Neural progenitor cell (in vitro differentiated cells): ENCODE data around the gene ATP6V0E2. TPM values are rescaled to one million over a fixed set of nuclear protein-coding genes. Genes with fewer than 3 reads are reported as not detected.

Experiments
- DNase-seq: peaks from one replicate; pipeline ENCODE4 v3.0.0-alpha.2; 2016; ENCODE audit warnings: low spot score
- H2AFZ ChIP-seq: fragments of 200-600 bp; sonication (generic); replicated peaks from 2 replicates; pipeline ENCODE4 v1.6.1; 2016; ENCODE audit warnings: antibody characterized with exemption
- H3F3A ChIP-seq: fragments of 200-600 bp; sonication (generic); 2 replicates; pipeline ENCODE4 v1.6.1; 2016; ENCODE audit warnings: antibody characterized with exemption, low read depth
- H3K27ac ChIP-seq: fragments of 200-600 bp; sonication (generic); 2 replicates; pipeline ENCODE4 v1.5.1; 2016; ENCODE audit warnings: mild to moderate bottlenecking
- H3K27me3 ChIP-seq: fragments of 200-600 bp; sonication (generic); 2 replicates; pipeline ENCODE4 v1.6.1; 2016; ENCODE audit warnings: mild to moderate bottlenecking, moderate library complexity
- H3K36me3 ChIP-seq: fragments of 200-600 bp; sonication (generic); 2 replicates; pipeline ENCODE4 v1.5.1; 2016
- H3K4me1 ChIP-seq: fragments of 200-600 bp; sonication (generic); 2 replicates; pipeline ENCODE4 v1.6.1; 2016; ENCODE audit warnings: mixed run types
- H3K4me2 ChIP-seq: fragments of 200-600 bp; sonication (generic); 2 replicates; pipeline ENCODE4 v1.6.1; 2016
- H3K4me3 ChIP-seq: fragments of 200-600 bp; sonication (generic); 2 replicates; pipeline ENCODE4 v1.5.1; 2016
- H3K79me2 ChIP-seq: fragments of 200-600 bp; sonication (generic); 2 replicates; pipeline ENCODE4 v1.6.1; 2016; ENCODE audit warnings: low read depth
- H3K9ac ChIP-seq: fragments of 200-600 bp; sonication (generic); 2 replicates; pipeline ENCODE4 v1.6.1; 2016
- H3K9me3 ChIP-seq: fragments of 200-600 bp; sonication (generic); 2 replicates; pipeline ENCODE4 v1.5.1; 2016; ENCODE audit warnings: low read depth
- H4K20me1 ChIP-seq: fragments of 200-600 bp; sonication (generic); 2 replicates; pipeline ENCODE4 v1.6.1; 2016; ENCODE audit warnings: low read depth
- H3K27ac Mint-ChIP-seq: 3 replicates; pipeline ENCODE4 v1.8.0; 2021; ENCODE audit warnings: mixed read lengths
- H3K27me3 Mint-ChIP-seq: 2 replicates; pipeline ENCODE4 v1.8.0; 2022; ENCODE audit warnings: low read depth, mild to moderate bottlenecking, inconsistent platforms, moderate library complexity, mixed read lengths; ENCODE audit not compliant: insufficient read depth
- H3K36me3 Mint-ChIP-seq: 3 replicates; pipeline ENCODE4 v1.8.0; 2021; ENCODE audit warnings: mixed read lengths
- H3K4me1 Mint-ChIP-seq: 3 replicates; pipeline ENCODE4 v1.8.0; 2021; ENCODE audit warnings: mixed read lengths
- H3K4me3 Mint-ChIP-seq: 3 replicates; pipeline ENCODE4 v1.8.0; 2021; ENCODE audit warnings: mild to moderate bottlenecking, moderate library complexity, mixed read lengths
- H3K9me3 Mint-ChIP-seq: 3 replicates; pipeline ENCODE4 v1.8.0; 2020; ENCODE audit warnings: mixed read lengths
- EZH2 ChIP-seq: fragments of 200-600 bp; sonication (generic); IDR thresholded peaks from 2 replicates; pipeline ENCODE4 v1.6.1; 2017; ENCODE audit warnings: antibody characterized with exemption, mild to moderate bottlenecking, moderate library complexity
- EZH2phosphoT487 ChIP-seq: fragments of 200-600 bp; sonication (generic); IDR thresholded peaks from 2 replicates; pipeline ENCODE4 v1.6.1; 2017; ENCODE audit warnings: antibody characterized with exemption
- total RNA-seq: library from RNA; depleted of rRNA; stranded (reverse); fragments of >200 nt; gene quantifications from 2 replicates; pipeline ENCODE4 v1.2.3, GENCODE V29; 2015; ENCODE audit warnings: low replicate concordance
- TF ChIP-seq, protein P1 (sequence below): fragments of 200-600 bp; sonication (generic); IDR thresholded peaks from 2 replicates; pipeline ENCODE4 v1.5.1; 2017; ENCODE audit warnings: antibody characterized with exemption, mild to moderate bottlenecking

The ATP6V0E2 gene
- total RNA-seq, 1 donor from 2014 or later: 14.6 TPM

DNA sequence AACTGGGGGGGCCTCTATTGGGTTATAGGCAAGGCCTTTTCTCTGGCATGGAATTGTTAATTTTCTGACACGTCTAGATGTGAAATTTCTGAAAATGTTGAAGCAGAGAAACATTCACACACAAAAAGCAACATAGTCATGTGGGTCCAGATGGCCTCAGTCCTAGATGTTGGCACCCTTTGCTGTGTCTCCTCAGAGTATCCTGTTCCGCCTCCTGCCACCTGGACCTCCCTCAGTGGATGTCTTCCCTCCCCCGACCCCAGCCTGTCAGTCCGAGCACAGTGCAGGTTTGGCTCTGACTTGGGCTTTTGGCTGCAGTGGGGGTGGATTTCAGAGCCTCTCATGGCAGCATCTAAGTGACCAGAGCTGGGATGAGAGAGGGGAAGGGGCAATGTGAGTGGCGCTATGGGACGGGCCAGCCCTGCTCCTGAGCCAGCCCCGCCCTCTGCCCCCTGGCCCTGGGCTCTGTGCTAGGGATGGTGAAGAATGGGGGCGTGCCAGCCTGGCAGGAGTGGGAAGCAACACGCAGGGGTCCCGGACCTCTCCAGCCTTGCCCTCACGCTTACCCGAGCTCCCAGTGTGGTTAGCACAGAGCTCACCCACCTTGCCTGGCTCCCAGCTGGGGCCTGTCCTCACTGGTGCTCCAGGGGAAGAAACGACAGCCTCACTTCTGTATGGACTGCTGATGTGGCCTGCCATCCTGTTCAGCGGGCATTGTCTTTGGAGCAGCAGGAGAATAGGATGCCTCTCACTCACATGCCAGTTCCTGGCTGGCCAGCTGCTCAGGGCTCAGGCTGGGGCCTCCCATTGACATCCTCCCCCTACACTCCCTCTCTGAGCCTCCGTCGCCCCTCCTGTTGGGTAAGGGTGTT is 6.2 kb downstream of the ATP6V0E2 start:
- no peak overlapping the region for H3K4me2 ChIP-seq
- peaks cover 6% of the 10 kb centered on the region for H3K27me3 Mint-ChIP-seq
- H3K79me2 ChIP-seq: no peaks in the 10 kb centered on the region
- TF ChIP-seq, protein P1, sequence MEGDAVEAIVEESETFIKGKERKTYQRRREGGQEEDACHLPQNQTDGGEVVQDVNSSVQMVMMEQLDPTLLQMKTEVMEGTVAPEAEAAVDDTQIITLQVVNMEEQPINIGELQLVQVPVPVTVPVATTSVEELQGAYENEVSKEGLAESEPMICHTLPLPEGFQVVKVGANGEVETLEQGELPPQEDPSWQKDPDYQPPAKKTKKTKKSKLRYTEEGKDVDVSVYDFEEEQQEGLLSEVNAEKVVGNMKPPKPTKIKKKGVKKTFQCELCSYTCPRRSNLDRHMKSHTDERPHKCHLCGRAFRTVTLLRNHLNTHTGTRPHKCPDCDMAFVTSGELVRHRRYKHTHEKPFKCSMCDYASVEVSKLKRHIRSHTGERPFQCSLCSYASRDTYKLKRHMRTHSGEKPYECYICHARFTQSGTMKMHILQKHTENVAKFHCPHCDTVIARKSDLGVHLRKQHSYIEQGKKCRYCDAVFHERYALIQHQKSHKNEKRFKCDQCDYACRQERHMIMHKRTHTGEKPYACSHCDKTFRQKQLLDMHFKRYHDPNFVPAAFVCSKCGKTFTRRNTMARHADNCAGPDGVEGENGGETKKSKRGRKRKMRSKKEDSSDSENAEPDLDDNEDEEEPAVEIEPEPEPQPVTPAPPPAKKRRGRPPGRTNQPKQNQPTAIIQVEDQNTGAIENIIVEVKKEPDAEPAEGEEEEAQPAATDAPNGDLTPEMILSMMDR: no peak
- no peak for TF ChIP-seq EZH2phosphoT487
- no peak for TF ChIP-seq EZH2
- H3K4me3 Mint-ChIP-seq: no peak overlapping the region
- H3K36me3 Mint-ChIP-seq: peaks cover 5% of the 10 kb centered on the region
- H3K27me3 ChIP-seq: peaks cover 15% of the 10 kb centered on the region
- no peaks in the 10 kb centered on the region for H3K36me3 ChIP-seq
- no peak overlapping the region for H2AFZ ChIP-seq
- no peaks in the 10 kb centered on the region for H3F3A ChIP-seq
- peaks cover 10% of the 10 kb centered on the region for H3K4me1 ChIP-seq
- no peaks in the 10 kb centered on the region for H4K20me1 ChIP-seq
- no peak overlapping the region for H3K27ac Mint-ChIP-seq
- no peak overlapping the region for H3K4me3 ChIP-seq
- DNase-seq: no peak
- H3K9ac ChIP-seq: no peak overlapping the region
- no peaks in the 10 kb centered on the region for H3K9me3 Mint-ChIP-seq
- no peaks in the 10 kb centered on the region for H3K9me3 ChIP-seq
- H3K27ac ChIP-seq: no peak overlapping the region
- H3K4me1 Mint-ChIP-seq: peaks cover 36% of the 10 kb centered on the region

DNA sequence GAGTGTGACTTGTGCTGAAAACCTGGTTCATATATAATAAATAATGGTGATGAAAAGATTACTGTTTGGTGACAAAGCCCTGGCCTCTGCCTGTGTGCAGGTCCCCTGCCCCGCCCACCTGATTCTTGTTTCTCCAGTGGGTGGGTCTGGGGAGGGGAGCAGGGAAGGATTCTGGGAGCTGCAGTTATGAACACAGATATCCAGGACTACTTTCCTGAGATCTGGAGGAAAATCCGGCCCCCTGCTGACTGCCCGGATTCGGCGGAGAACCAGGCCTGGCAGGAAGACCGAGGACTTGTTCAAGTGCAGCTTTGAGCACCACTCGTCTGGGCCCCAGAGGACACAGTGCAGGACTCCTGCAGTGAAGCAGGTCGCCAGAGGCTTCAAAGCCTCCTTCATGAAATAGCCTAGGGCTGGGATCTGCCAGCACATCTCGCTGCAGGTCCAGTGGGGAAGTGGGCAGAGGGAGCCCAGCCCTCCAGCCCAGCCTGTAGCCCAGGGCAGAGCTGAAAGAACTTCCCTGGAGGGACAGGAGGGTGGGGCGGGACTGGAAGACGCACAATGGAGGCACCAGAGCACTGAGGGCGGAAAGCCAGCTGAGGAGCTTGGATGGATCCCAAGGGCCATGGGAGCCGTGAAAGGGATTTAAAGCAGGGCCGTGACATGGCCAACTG is 7.0 kb downstream of the ATP6V0E2 start:
- no peak overlapping the region for H2AFZ ChIP-seq
- peaks cover 5% of the 10 kb centered on the region for H3K36me3 Mint-ChIP-seq
- TF ChIP-seq EZH2phosphoT487 (no peak), EZH2 (no peak)
- TF ChIP-seq, protein P1: no peak
- H3K27ac ChIP-seq: no peak overlapping the region
- H3K9ac ChIP-seq: no peak overlapping the region
- no peak overlapping the region for H3K4me2 ChIP-seq
- H3K4me3 Mint-ChIP-seq: no peak overlapping the region
- H3K9me3 Mint-ChIP-seq: no peaks in the 10 kb centered on the region
- no peaks in the 10 kb centered on the region for H3K36me3 ChIP-seq
- peaks cover 7% of the 10 kb centered on the region for H3F3A ChIP-seq
- peaks cover 3% of the 10 kb centered on the region for H3K27me3 Mint-ChIP-seq
- no peaks in the 10 kb centered on the region for H3K79me2 ChIP-seq
- no peaks in the 10 kb centered on the region for H4K20me1 ChIP-seq
- peaks cover 37% of the 10 kb centered on the region for H3K4me1 Mint-ChIP-seq
- H3K27me3 ChIP-seq: peaks cover 8% of the 10 kb centered on the region
- no peaks in the 10 kb centered on the region for H3K9me3 ChIP-seq
- DNase-seq: no peak
- H3K4me3 ChIP-seq: no peak overlapping the region
- peaks cover 17% of the 10 kb centered on the region for H3K4me1 ChIP-seq
- H3K27ac Mint-ChIP-seq: peak overlapping the region; percentile 78

DNA sequence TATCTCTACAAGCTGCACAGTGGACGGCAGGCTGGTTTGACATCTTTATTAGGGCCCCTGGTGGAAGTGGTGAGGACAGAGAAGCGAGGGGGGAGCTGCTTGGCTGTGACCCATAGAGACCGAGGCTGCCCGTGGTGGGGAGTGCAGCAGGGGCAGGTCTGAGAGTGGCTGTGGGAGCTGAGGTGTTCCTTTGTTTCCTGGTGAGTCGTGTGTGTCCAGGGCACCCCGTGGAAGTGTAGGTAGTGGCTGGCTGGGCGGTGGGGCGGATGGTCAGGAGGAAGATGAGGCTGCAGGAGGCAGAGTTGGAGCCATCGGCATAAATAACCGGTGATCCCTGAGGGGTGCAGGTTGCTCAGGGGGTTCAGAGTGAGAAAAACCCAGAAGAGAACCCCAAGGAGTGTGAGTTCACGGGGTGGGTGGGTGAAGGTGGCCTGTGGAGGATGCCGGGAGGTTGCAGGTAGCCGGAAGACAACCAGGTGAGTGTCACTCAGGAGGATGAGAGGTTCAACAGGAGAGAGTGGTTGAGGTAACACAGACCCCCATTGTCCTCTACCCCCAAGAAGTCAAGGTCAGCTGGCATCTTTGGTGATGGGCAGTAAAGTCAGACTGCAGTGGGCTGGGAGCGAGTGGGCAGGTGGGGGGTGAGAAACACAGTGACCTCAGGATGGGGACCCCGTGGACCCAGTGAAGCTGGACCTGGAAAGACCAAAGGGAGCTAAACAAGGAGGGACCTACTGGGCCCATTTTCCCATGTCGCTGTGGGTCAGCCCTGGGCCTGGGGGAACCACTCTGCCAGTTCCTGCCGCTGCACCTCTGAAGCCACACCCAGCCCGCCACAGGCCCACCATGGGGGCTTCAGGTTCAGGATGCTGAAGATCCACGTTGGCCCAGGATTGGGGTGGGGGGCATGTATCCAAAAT is 7.8 kb downstream of the ATP6V0E2 start:
- TF ChIP-seq, protein P1: no peak
- TF ChIP-seq EZH2phosphoT487 (no peak), EZH2 (no peak)
- no peak for DNase-seq
- peaks cover 3% of the 10 kb centered on the region for H3K36me3 Mint-ChIP-seq
- Histone ChIP-seq H2AFZ (no peak overlapping the region), H3K79me2 (no peaks in the 10 kb centered on the region), H3F3A (peaks cover 11% of the 10 kb centered on the region), H3K36me3 (no peaks in the 10 kb centered on the region), H3K27ac (no peak overlapping the region), H3K9me3 (no peaks in the 10 kb centered on the region), H3K27me3 (peaks cover 8% of the 10 kb centered on the region), H3K4me3 (no peak overlapping the region), H4K20me1 (no peaks in the 10 kb centered on the region), H3K9ac (no peak overlapping the region), H3K4me1 (peaks cover 21% of the 10 kb centered on the region), H3K4me2 (no peak overlapping the region)
- H3K27ac Mint-ChIP-seq: peak overlapping the region; percentile 78
- H3K9me3 Mint-ChIP-seq: no peaks in the 10 kb centered on the region
- peaks cover 3% of the 10 kb centered on the region for H3K27me3 Mint-ChIP-seq
- H3K4me3 Mint-ChIP-seq: no peak overlapping the region
- peaks cover 43% of the 10 kb centered on the region for H3K4me1 Mint-ChIP-seq
